Esophagus squamous epithelium (tissue), 4 donors: ENCODE measurements around the gene BMP10.

Source experiments
- POLR2A ChIP-seq, 4 donors: fragments of 450-650 bp; IDR thresholded peaks; one replicate each; pipeline ENCODE4 v1.6.1; 2017; ENCODE audit warnings: antibody characterized with exemption in 4 of 4, mild to moderate bottlenecking in 4 of 4, moderate library complexity in 3 of 4
- TF ChIP-seq, protein P1 (sequence below), 6 experiments: fragments of 450-650 bp in 4 of 6; fragments of 200-600 bp in 2 of 6; sonication (generic) in 2 of 6; IDR thresholded peaks; one replicate each; pipeline ENCODE4 v1.5.1; 2016 to 2019; ENCODE audit warnings: antibody characterized with exemption in 6 of 6, mild to moderate bottlenecking in 4 of 6, moderate library complexity in 4 of 6

DNA sequence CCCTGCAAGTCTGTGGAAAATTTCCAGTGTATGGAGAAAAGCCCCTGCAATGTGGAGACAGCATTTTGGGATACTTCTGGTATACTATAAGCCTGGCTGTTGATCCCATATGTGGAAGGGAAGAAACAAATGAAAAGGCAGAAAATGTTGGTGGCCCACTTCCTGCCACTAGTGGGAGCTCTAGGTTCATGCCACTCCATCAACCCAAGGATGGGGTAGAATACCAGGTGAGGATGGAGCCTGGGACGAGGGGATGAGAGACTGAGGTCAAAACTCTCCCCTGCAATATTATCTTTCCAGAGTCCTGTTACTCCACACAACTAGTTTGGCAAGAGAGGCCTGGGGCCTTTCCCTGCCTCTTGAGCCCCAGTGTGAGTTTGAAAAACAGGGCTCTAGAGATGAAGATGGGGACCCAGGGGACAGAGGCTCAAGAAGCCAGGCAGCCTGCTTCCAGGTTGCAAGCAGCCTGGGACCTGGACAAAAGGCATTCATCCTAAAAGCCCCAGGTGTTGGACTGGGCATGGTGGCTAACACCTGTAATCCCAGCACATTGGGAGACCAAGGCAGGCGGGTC is 31.9 kb downstream of the BMP10 start:
- no peak for TF ChIP-seq POLR2A (IDR thresholded peaks at IDR 0.05)
- TF ChIP-seq, protein P1, sequence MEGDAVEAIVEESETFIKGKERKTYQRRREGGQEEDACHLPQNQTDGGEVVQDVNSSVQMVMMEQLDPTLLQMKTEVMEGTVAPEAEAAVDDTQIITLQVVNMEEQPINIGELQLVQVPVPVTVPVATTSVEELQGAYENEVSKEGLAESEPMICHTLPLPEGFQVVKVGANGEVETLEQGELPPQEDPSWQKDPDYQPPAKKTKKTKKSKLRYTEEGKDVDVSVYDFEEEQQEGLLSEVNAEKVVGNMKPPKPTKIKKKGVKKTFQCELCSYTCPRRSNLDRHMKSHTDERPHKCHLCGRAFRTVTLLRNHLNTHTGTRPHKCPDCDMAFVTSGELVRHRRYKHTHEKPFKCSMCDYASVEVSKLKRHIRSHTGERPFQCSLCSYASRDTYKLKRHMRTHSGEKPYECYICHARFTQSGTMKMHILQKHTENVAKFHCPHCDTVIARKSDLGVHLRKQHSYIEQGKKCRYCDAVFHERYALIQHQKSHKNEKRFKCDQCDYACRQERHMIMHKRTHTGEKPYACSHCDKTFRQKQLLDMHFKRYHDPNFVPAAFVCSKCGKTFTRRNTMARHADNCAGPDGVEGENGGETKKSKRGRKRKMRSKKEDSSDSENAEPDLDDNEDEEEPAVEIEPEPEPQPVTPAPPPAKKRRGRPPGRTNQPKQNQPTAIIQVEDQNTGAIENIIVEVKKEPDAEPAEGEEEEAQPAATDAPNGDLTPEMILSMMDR (IDR thresholded peaks at IDR 0.05) = peak in 5 of 6 experiments; percentile 36 to 78 (median 57)
